GM10847 (cell line): ENCODE measurements around the gene NFIC.

Experiments
- POLR2A ChIP-seq: IDR thresholded peaks from 2 replicates; pipeline ENCODE4 v1.6.1; 2011; ENCODE audit not compliant: insufficient read length; ENCODE audit errors: extremely low read depth

Gene NFIC

DNA sequence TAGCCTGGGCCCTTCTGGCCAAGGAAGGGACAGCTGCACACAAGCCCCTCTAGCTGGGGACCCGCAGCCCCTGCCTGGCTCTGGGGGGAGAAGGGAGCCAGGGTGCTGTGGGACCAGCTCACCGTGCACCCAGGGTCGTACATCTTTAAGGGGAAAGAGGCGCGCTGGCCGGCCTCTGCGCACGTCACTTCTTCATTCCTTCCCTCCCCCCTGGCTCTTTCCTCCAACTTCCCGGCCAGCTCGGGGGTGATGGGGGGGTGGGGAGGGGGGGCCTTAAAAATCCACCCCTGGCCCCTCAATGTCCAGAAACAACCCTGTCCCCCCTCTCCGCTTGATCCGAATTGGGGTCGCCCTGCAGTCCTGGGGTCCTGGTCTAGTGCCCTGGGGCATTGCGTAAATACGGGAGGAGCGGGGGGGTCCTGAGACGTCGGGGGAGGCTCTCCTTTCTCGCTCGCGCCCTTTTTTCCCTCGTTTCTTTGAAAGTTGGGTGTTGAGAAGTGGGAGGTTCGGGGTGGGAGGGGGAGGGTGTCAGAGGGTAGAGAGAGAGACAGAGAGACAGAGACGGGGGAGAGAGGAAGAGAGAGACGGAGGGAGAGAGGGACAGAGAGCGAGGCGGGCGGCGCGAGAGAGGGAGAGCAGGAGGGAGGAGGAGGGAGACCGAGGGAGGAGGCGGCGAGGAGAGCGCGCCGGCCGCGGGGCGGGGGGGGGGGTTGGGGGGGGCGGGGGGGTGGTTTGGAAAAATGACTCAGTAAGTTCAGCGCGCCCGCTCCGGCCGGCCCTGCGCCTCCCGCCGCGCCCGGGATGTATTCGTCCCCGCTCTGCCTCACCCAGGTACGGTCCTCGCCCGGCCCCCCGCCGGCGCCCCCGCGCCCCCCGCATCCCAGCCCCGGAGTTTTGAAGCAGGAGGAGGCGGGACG lies at the start of gene NFIC:
TSS of gene NFIC (plus strand) at position 748 of the 917 bp plus-strand sequence. CDS start at position 802, 54 bp downstream.
- no peak for TF ChIP-seq POLR2A

DNA sequence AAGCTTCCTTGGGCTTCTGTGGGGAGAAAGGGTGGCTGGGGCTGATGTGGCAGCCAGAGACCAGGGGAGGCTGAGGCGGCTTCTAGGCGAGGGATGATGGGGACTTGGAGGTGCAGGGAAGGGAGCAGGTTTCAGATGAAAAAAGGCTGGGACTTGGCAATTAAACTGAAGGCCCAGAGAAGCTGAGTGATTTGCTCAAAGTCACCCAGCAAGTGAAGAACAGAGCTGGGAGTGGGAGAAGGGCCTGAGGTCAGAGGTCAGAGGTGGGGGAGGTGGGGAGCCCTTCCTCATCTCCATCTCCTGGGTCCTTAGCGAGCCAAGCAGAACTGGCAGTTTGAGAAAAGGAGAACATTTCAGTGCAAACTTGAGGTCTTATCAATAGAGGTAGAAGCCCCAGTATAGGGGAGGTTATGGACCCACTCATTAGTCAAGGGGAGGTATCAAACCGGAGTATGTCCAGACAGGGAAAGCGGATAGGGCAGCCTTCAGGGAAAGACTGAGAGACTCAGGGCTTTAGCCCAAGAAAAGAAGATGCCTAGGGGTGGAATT lies 49.6 kb upstream of the NFIC start:
- TF ChIP-seq POLR2A, result no peak

GRCh38 chr19:3319643-3320353 lies 46.6 kb upstream of the NFIC start:
- TF ChIP-seq POLR2A, result no peak

DNA sequence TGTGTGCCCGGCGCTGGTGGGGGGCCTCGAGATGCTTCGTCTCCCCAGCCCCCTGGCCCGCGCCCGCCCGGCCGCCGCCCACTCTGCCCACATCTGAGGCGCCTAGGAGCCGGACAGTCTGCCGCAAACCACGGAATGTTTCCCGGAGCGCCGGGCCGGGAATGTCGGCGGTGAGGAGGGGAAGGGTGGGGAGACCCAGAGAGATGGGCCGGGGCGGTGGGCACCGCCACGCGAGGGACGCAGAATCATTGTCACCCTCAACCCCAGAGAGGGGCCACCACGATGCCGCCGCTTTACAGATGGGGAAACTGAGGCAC lies 46.1 kb upstream of the NFIC start:
- TF ChIP-seq POLR2A, result no peak

DNA sequence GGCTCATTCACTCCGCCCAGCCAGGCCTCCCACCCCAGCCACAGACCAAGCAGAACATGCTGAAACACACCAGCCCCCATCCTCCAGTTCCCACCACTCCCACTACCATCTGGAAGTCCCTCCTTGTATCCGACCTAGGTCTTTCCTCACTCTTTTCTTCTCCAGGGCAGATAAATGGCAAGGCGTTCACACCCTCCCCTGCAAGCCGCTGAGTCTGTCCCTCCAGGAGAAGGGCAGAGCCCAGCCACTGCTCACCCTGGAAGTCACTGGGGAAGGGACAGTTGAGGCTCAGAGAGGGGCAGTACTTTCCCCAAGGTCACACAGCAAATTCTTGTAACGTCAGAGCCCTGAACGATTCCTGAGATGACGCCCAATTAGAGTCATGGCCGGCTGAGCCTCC lies 45.5 kb upstream of the NFIC start:
- TF ChIP-seq POLR2A, result no peak

DNA sequence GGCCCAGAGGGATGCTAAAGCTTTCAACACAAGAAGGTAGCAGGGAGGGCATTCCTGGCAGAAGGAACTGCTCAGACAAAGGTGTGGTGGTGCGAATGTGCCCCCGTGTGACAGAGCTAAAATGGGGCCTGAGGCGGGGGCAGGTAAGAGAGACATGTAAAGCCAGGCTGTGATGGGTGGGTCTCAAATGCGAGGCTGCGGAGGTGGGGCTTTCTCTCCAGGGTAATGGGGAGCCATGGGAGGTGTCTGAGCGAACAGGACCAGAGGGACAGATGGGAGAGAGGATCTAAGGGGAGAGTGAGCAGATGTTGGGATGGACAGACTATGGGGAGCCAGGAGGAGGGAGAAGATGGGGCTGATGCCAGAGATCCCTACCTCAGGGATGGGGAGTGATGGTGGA lies 44.7 kb upstream of the NFIC start:
- no peak for TF ChIP-seq POLR2A

- no peak for TF ChIP-seq POLR2A
These were observed 44.0 kb upstream of the NFIC start for GRCh38 chr19:3322199-3322978.

DNA sequence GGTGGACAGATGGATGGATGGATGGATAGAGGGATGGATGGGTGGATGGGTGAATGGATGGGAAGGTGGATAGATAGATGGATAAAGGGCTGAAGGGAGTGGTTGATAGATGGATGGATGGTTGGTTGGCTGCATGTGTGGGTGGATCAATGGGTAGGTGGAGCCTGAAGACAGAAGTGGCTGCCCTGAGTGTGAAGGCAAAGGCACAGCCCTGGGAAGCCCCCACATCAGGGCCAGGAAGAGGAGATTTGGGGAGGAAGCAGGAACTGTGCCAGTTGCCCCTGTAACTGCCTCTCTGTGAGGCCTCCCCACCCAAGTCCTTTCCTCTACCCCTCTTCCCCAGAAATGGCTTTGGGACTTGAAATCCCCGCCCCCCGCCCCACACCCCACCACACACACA lies 43.4 kb upstream of the NFIC start:
- TF ChIP-seq POLR2A, result no peak

DNA sequence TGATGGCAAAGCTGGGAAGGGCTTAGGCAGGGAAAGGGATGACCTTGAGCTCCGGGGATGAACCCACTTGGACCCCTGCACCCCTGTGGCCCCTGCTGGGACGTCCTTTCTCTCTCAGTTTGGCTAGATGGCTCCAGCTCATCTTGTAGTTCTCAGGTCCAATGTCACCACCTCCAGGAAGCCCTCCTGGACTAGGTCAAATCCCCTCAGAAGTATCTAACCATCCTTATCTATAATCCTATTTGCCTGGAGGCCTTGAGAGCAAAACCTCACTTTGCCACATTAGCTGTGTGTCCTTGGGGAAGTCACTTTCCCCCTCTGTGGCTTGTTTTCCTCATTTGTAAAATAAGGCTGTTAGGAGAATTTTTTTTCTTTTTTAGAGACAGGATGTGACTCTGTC lies 42.7 kb upstream of the NFIC start:
- TF ChIP-seq POLR2A, result no peak

- TF ChIP-seq POLR2A, result no peak
These were observed 42.0 kb upstream of the NFIC start for GRCh38 chr19:3324405-3324856.

DNA sequence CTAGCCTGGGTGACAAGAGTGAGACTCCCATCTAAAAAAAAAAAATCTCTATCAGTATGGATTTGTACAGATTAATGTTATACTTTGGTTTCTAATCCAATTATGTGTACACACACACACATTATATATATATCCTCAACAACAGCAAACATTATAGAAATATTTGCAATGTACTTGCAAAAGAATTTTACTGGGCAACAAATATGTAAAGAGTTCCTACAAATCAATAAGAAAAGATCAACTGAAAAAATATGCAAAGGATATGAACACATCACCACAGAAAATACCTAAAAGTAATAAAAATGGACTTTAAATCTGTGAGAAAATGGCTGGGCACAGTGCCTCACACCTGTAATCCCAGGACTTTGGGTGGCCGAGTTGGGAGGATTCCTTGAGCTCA lies 40.9 kb upstream of the NFIC start:
- TF ChIP-seq POLR2A, result no peak

DNA sequence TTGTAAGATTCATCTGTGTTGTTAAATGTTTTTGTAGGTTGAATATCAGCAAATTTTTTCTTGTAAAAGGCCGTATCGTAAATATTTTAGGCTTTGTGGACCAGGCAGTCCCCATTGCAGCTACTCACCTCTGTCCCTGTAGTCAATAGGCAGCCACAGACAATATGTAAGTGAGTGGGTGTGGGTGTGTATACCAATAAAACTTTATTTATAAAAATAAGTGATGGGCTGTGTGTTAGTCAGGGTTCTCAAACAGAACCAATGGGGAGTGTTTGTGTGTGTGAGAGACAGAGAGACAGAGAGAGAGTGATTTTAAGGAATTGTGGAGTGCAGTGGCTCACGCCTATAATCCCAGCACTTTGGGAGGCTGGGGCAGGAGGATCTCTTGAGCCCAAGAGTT lies 37.6 kb upstream of the NFIC start:
- no peak for TF ChIP-seq POLR2A

DNA sequence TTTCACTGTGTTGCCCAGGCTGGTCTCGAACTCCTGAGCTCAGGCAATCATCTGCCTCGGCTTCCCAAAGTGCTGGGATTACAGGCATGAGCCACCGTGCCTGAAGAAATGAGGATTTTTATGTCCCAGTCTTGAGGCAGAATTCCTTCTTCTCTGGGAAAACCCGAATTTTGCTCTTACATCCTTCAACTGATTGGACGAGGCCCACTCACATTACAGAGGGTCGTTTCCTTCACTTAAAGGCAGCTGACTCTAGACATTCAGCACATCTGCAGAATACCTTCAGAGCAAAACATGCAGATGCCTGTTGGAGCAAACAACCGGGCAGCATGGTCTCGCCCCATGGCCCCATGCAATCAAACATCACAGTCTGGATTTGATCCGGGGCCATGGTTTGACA lies 36.3 kb upstream of the NFIC start:
- no peak for TF ChIP-seq POLR2A

GRCh38 chr19:3333020-3333583 lies 33.3 kb upstream of the NFIC start:
- no peak for TF ChIP-seq POLR2A

DNA sequence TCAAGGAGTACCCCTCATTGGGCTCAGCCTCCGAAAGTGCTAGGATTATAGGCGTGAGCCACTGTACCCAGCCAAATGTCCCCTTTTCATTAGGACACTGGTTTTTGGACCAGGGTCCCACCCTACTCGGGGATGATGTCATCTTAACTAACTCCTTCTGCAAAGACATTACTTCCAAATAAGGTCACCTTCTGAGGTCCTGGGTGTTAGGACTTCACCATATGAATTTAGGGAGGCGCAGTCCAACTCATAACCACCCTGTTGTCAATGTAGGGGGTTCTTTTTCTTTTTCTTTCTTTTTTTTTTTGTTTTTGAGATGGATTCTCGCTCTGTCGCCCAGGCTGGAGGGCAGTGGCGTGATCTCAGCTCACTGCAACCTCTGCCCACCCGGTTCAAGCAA lies 32.7 kb upstream of the NFIC start:
- TF ChIP-seq POLR2A, result no peak
